SK-N-SH treated with all-trans-retinoic acid at 6 μM for 48 hours (cell line): ENCODE data around the gene CFTR.

Experiments used
- ATAC-seq: fragments of 200-7000 bp; cut with Tn5 transposase; 3 replicates; pipeline ENCODE4 v1.9.1; 2020; ENCODE audit warnings: mild to moderate bottlenecking, moderate library complexity
- ARNTL ChIP-seq: fragments of 450-650 bp; formaldehyde crosslinking; IDR thresholded peaks from 2 replicates; pipeline ENCODE4 v1.5.0; 2020; ENCODE audit warnings: low read depth, mild to moderate bottlenecking, moderate library complexity, borderline replicate concordance
- BACH2 ChIP-seq: fragments of 250-450 bp; sonication (Bioruptor Pico); IDR thresholded peaks from 2 replicates; pipeline ENCODE4 v1.9.0; 2021; ENCODE audit warnings: mild to moderate bottlenecking, borderline replicate concordance
- CREB5 ChIP-seq: fragments of 250-450 bp; sonication (Bioruptor Pico); IDR thresholded peaks from 2 replicates; pipeline ENCODE4 v1.5.1; 2020; ENCODE audit warnings: low read depth, mild to moderate bottlenecking, moderate library complexity
- CSDC2 ChIP-seq: fragments of 250-450 bp; sonication (Bioruptor Pico); IDR thresholded peaks from 2 replicates; pipeline ENCODE4 v1.5.0; 2020; ENCODE audit warnings: mild to moderate bottlenecking, moderate library complexity
- ESRRG ChIP-seq: fragments of 250-450 bp; sonication (Bioruptor Pico); IDR thresholded peaks from 2 replicates; pipeline ENCODE4 v1.6.1; 2021; ENCODE audit warnings: mild to moderate bottlenecking
- OSR1 ChIP-seq: fragments of 250-450 bp; sonication (Bioruptor Pico); IDR thresholded peaks from 2 replicates; pipeline ENCODE4 v1.8.0; 2022; ENCODE audit warnings: moderate library complexity, mild to moderate bottlenecking, inconsistent platforms
- PATZ1 ChIP-seq: fragments of 250-450 bp; sonication (Bioruptor Pico); IDR thresholded peaks from 2 replicates; pipeline ENCODE4 v1.8.0; 2020; ENCODE audit warnings: mild to moderate bottlenecking, moderate library complexity, borderline replicate concordance
- POU6F1 ChIP-seq: fragments of 250-450 bp; sonication (Bioruptor Pico); IDR thresholded peaks from 2 replicates; pipeline ENCODE4 v1.8.0; 2021; ENCODE audit warnings: low read depth, mild to moderate bottlenecking, moderate library complexity, borderline replicate concordance
- PPARA ChIP-seq: fragments of 250-450 bp; sonication (Bioruptor Pico); IDR thresholded peaks from 2 replicates; pipeline ENCODE4 v1.5.0; 2020; ENCODE audit warnings: mild to moderate bottlenecking, borderline replicate concordance
- RARB ChIP-seq: fragments of 250-450 bp; sonication (Bioruptor Pico); IDR thresholded peaks from 2 replicates; pipeline ENCODE4 v1.8.0; 2021; ENCODE audit warnings: mild to moderate bottlenecking, moderate library complexity
- SNAI2 ChIP-seq: fragments of 250-450 bp; sonication (Bioruptor Pico); IDR thresholded peaks from 2 replicates; pipeline ENCODE4 v1.5.0; 2020; ENCODE audit warnings: mild to moderate bottlenecking, moderate library complexity
- TOX ChIP-seq: fragments of 250-450 bp; sonication (Bioruptor Pico); IDR thresholded peaks from 2 replicates; pipeline ENCODE4 v1.8.0; 2021; ENCODE audit warnings: mild to moderate bottlenecking, moderate library complexity, borderline replicate concordance
- TSHZ2 ChIP-seq: fragments of 250-450 bp; sonication (Bioruptor Pico); IDR thresholded peaks from 2 replicates; pipeline ENCODE4 v1.5.0; 2020; ENCODE audit warnings: mild to moderate bottlenecking, moderate library complexity
- ZC3H10 ChIP-seq: fragments of 250-450 bp; sonication (Bioruptor Pico); IDR thresholded peaks from 2 replicates; pipeline ENCODE4 v1.5.1; 2021; ENCODE audit warnings: mild to moderate bottlenecking, moderate library complexity
- ZFP3 ChIP-seq: fragments of 250-450 bp; sonication (Bioruptor Pico); IDR thresholded peaks from 2 replicates; pipeline ENCODE4 v1.5.0; 2020; ENCODE audit warnings: mild to moderate bottlenecking, moderate library complexity
- ZFP30 ChIP-seq: fragments of 450-650 bp; formaldehyde crosslinking; IDR thresholded peaks from 2 replicates; pipeline ENCODE4 v1.5.0; 2022; ENCODE audit warnings: mild to moderate bottlenecking, moderate library complexity
- ZNF565 ChIP-seq: fragments of 450-650 bp; formaldehyde crosslinking; conservative IDR thresholded peaks from 2 replicates; pipeline ENCODE4 v1.5.0; 2020; ENCODE audit warnings: low read depth, mild to moderate bottlenecking, moderate library complexity
- ZNF8 ChIP-seq: fragments of 450-650 bp; formaldehyde crosslinking; IDR thresholded peaks from 2 replicates; pipeline ENCODE4 v1.5.0; 2020; ENCODE audit warnings: mild to moderate bottlenecking, moderate library complexity

CFTR gene

GRCh38 chr7:117588352-117588794, 108.5 kb downstream of the CFTR start:
- TF ChIP-seq PATZ1 (CRISPR knock-in tag): no peak
- no peak for TF ChIP-seq TOX (CRISPR knock-in tag)
- TF ChIP-seq POU6F1 (CRISPR knock-in tag): no peak
- no peak for TF ChIP-seq RARB (CRISPR knock-in tag)
- no peak for TF ChIP-seq ZNF565 (CRISPR knock-in tag)
- no peak for TF ChIP-seq ZFP30
- TF ChIP-seq CSDC2 (CRISPR knock-in tag): no peak
- no peak for TF ChIP-seq PPARA
- TF ChIP-seq OSR1 (CRISPR knock-in tag): no peak
- no peak for TF ChIP-seq CREB5
- no peak for TF ChIP-seq ARNTL
- TF ChIP-seq SNAI2 (CRISPR knock-in tag): no peak
- no peak for TF ChIP-seq ZFP3 (CRISPR knock-in tag)
- ATAC-seq: no peak

DNA sequence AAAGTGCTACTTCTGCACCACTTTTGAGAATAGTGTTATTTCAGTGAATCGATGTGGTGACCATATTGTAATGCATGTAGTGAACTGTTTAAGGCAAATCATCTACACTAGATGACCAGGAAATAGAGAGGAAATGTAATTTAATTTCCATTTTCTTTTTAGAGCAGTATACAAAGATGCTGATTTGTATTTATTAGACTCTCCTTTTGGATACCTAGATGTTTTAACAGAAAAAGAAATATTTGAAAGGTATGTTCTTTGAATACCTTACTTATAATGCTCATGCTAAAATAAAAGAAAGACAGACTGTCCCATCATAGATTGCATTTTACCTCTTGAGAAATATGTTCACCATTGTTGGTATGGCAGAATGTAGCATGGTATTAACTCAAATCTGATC, 110.4 kb downstream of the CFTR start:
- TF ChIP-seq PATZ1 (CRISPR knock-in tag): no peak
- TF ChIP-seq RARB (CRISPR knock-in tag): no peak
- TF ChIP-seq ZNF565 (CRISPR knock-in tag): no peak
- ATAC-seq: no peak

DNA sequence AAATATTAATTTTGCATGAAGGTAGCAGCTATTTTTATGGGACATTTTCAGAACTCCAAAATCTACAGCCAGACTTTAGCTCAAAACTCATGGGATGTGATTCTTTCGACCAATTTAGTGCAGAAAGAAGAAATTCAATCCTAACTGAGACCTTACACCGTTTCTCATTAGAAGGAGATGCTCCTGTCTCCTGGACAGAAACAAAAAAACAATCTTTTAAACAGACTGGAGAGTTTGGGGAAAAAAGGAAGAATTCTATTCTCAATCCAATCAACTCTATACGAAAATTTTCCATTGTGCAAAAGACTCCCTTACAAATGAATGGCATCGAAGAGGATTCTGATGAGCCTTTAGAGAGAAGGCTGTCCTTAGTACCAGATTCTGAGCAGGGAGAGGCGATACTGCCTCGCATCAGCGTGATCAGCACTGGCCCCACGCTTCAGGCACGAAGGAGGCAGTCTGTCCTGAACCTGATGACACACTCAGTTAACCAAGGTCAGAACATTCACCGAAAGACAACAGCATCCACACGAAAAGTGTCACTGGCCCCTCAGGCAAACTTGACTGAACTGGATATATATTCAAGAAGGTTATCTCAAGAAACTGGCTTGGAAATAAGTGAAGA, 112.3 kb downstream of the CFTR start:
- no peak for TF ChIP-seq CREB5
- TF ChIP-seq PATZ1 (CRISPR knock-in tag): no peak
- TF ChIP-seq PPARA: no peak
- no peak for TF ChIP-seq BACH2 (CRISPR knock-in tag)
- no peak for TF ChIP-seq ZC3H10
- no peak for TF ChIP-seq TSHZ2 (CRISPR knock-in tag)
- TF ChIP-seq ESRRG (CRISPR knock-in tag): no peak
- no peak for TF ChIP-seq ZNF565 (CRISPR knock-in tag)
- no peak for TF ChIP-seq ARNTL
- no peak for TF ChIP-seq ZNF8
- ATAC-seq: no peak
